Memory B cell (primary cell): ENCODE data around the gene PSENEN.
A peak's percentile ranks its signal among the peaks of the same experiment; 100 is the strongest.
"Not testable (repeated sequence)": the region's sequence is repeated elsewhere in the genome, so short reads cannot be mapped to it uniquely, and the experiment has no call there.

Experiments
- ATAC-seq: fragments of 150-1000 bp; cut with Tn5 transposase; 2 replicates; pipeline ENCODE4 v1.10.0; 2021; ENCODE audit warnings: low read depth, mild to moderate bottlenecking, moderate library complexity
- DNase-seq, 2 donors: peaks; one replicate each; pipeline ENCODE4 v3.0.0; 2022; ENCODE audit warnings: low spot score in 2 of 2
- H3K27ac Mint-ChIP-seq: one replicate; pipeline ENCODE4 v1.8.0; 2022; ENCODE audit warnings: mild to moderate bottlenecking, moderate library complexity, mixed read lengths
- H3K27me3 Mint-ChIP-seq: one replicate; pipeline ENCODE4 v1.8.0; 2022; ENCODE audit warnings: mixed read lengths
- H3K36me3 Mint-ChIP-seq: one replicate; pipeline ENCODE4 v1.8.0; 2022; ENCODE audit warnings: mild to moderate bottlenecking, mixed read lengths
- H3K4me1 Mint-ChIP-seq: one replicate; pipeline ENCODE4 v1.8.0; 2022; ENCODE audit warnings: mixed read lengths
- H3K4me3 Mint-ChIP-seq: one replicate; pipeline ENCODE4 v1.8.0; 2022; ENCODE audit warnings: mild to moderate bottlenecking, moderate library complexity, mixed read lengths
- H3K9me3 Mint-ChIP-seq: one replicate; pipeline ENCODE4 v1.8.0; 2022; ENCODE audit warnings: mixed read lengths

The PSENEN gene

DNA sequence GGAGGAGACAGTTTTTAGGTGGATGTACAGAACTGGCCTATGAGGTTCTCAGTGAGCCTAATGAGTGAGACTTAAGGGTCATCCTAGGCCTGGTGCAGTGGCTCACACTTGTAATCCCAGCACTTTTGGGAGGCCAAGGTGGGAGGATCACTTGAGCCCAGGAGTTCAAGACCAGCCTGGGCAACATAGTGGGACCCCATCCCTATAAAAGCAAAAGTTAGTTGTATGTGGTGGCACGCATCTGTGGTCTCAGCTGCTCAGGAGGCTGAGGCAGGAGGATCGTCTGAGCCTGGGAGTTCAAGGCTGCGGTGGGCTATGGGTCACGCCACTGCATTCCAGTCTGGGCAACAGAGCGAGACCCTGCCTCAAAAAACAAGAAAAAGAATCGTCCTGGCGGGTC, 21.3 kb upstream of the PSENEN start:
- not testable (repeated sequence) for DNase-seq, H3K9me3 Mint-ChIP-seq, H3K27me3 Mint-ChIP-seq, ATAC-seq, H3K27ac Mint-ChIP-seq, H3K4me3 Mint-ChIP-seq
- H3K36me3 Mint-ChIP-seq = peaks cover 45% of the 10 kb centered on the region
- H3K4me1 Mint-ChIP-seq = peaks cover 13% of the 10 kb centered on the region

DNA sequence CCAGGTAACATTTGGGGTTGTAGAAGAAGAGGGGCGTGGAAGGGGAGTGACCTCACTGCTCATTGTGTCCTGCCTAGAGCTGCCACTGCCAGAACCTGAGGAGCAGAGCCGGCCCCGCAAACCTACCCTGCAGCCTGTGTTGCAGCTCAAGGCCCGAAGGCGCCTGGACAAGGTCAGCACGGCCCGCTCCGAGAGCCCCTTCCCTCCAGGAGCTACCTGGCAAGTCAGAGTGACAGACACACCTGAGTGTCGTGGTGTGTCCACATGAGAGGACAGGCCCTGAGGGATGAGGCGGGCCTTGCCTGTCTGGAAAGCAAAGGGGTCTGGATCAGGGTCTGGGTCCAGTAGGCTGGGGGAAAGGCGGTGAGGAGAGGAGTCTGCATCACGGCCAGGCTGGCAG, 20.9 kb upstream of the PSENEN start:
- H3K9me3 Mint-ChIP-seq = no peaks in the 10 kb centered on the region
- DNase-seq (no peak), ATAC-seq (no peak)
- H3K27ac Mint-ChIP-seq = no peak overlapping the region
- H3K4me3 Mint-ChIP-seq = no peak overlapping the region
- H3K27me3 Mint-ChIP-seq = no peaks in the 10 kb centered on the region
- peaks cover 45% of the 10 kb centered on the region for H3K36me3 Mint-ChIP-seq
- H3K4me1 Mint-ChIP-seq = peaks cover 9% of the 10 kb centered on the region

DNA sequence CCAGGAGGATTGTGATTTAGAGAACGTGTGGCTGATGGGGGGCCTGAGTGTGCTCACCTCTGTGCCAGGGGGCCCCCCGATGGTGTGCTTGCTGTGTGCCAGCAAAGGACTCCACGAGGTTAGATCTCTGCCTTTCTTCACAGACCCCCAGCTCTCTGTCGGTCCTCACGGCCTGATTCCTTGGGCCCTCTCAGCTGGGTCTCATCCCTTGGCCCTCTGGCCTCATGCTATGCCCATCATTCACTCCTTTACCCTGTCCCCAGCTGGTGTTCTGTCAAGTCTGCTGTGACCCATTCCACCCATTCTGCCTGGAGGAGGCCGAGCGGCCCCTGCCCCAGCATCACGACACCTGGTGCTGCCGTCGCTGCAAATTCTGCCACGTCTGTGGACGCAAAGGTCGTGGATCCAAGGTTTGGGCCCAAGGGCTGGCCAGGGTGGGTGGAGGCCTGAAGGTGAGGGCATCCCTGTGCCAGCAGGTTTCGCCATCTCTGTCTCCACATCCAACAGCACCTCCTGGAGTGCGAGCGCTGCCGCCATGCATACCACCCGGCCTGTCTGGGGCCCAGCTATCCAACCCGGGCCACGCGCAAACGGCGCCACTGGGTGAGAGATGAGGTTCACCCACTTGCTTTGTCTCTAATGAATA, 20.1 kb upstream of the PSENEN start:
- no peaks in the 10 kb centered on the region for H3K9me3 Mint-ChIP-seq
- no peaks in the 10 kb centered on the region for H3K27me3 Mint-ChIP-seq
- peaks cover 48% of the 10 kb centered on the region for H3K36me3 Mint-ChIP-seq
- DNase-seq (no peak), ATAC-seq (no peak)
- no peak overlapping the region for H3K27ac Mint-ChIP-seq
- H3K4me1 Mint-ChIP-seq = peaks cover 5% of the 10 kb centered on the region
- H3K4me3 Mint-ChIP-seq = no peak overlapping the region

DNA sequence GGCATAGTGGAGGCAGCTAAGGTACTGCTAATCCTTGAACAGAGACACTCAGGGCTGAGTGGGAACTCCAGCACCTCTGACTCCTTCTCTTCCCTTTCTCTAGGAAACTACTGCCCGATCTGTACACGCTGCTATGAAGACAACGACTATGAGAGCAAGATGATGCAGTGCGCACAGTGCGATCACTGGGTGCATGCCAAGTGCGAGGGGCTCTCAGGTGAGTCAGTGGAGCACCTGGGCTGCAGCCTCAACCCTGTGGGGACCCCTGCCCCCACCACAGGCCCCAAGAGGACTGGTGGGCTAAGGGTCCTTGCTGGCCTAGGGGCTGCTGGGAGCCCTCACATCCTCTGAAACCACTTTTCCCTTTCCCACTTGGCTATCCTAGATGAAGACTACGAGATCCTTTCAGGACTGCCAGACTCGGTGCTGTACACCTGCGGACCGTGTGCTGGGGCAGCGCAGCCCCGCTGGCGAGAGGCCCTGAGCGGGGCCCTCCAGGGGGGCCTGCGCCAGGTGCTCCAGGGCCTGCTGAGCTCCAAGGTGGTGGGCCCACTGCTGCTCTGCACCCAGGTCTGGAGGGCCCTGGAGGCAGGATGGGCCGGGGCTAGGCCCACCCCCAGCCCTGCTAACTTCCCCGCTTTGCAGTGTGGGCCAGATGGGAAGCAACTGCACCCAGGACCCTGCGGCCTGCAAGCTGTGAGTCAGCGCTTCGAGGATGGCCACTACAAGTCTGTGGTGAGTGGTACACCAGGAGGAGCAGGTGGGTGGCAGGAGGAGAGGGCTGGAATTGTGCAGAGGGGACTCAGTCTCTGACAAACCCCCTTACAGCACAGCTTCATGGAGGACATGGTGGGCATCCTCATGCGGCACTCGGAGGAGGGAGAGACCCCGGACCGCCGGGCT, 18.1 kb upstream of the PSENEN start:
- ATAC-seq (no peak), DNase-seq (no peak)
- peaks cover 7% of the 10 kb centered on the region for H3K4me1 Mint-ChIP-seq
- H3K4me3 Mint-ChIP-seq = no peak overlapping the region
- peaks cover 49% of the 10 kb centered on the region for H3K36me3 Mint-ChIP-seq
- no peaks in the 10 kb centered on the region for H3K27me3 Mint-ChIP-seq
- peak overlapping the region; percentile 55 for H3K27ac Mint-ChIP-seq
- H3K9me3 Mint-ChIP-seq = no peaks in the 10 kb centered on the region

DNA sequence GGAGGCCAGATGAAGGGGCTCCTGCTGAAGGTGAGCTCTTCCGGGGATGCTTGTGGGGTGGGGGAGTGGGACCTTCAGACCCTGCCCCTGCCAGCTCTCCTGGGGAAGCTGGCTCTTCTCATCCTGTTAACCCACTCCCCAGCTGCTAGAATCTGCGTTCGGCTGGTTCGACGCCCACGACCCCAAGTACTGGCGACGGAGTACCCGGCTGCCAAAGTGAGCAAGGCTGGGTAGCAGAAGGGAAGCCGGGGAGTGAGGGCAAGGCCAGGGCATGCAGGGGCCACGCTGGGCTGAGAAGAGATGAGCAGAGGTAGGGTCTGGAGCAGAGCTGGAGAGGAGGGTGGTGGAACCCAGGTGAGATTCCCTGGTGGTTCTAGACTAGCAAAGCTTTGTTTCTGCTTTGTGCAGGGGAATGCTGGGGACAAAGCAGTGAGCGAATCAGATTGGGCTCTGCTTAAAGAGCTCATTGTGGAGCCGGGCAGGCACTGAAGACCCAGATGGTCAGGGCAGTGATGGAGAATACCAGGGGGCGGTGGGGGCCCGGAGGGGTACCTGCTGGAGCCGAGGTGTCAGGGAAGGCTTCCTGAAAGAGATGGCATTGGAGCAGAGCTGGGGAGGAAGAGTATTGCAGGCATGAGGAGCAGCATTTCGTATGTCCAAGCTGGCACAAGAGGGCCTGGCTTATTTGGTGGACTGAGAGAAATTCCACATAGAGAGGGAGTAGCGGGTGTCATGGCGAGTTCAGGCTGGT, 17.3 kb upstream of the PSENEN start:
- no peaks in the 10 kb centered on the region for H3K27me3 Mint-ChIP-seq
- ATAC-seq = no peak
- H3K36me3 Mint-ChIP-seq = peaks cover 45% of the 10 kb centered on the region
- DNase-seq = no peak
- peak overlapping the region; percentile 55 for H3K27ac Mint-ChIP-seq
- peaks cover 7% of the 10 kb centered on the region for H3K4me1 Mint-ChIP-seq
- H3K9me3 Mint-ChIP-seq = no peaks in the 10 kb centered on the region
- no peak overlapping the region for H3K4me3 Mint-ChIP-seq

DNA sequence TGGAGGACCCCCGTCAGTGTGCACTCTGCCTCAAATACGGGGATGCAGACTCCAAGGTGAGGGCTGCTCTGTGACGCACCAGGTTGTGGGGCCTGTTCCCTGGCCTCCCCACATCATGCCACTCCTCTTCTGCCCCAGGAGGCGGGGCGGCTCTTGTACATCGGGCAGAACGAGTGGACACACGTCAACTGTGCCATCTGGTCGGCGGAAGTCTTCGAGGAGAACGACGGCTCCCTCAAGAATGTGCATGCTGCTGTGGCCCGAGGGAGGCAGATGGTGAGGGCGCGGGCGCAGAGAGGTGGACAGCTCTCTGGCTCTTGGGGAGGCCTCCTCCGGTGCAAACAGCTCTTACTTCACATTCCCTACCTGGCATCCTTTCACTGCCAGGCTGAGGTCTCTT, 16.4 kb upstream of the PSENEN start:
- Mint-ChIP-seq H3K4me1 (peaks cover 8% of the 10 kb centered on the region), H3K36me3 (peaks cover 41% of the 10 kb centered on the region), H3K27ac (no peak overlapping the region), H3K4me3 (no peak overlapping the region), H3K27me3 (no peaks in the 10 kb centered on the region), H3K9me3 (no peaks in the 10 kb centered on the region)
- DNase-seq = no peak
- ATAC-seq = no peak

DNA sequence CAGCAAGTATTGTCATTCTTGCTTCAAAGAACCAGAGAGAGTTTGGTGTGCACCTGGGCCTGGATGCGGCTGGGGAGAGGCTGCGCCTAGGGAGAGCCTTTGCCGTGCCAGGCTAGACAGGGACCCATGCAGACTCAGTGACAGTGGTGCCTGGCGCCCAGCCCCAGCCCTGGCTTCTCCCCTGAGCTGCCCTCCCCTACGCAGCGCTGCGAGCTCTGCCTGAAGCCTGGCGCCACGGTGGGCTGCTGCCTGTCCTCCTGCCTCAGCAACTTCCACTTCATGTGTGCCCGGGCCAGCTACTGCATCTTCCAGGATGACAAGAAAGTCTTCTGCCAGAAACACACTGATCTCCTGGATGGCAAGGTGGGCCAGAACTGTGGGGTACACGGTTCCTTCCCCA, 15.7 kb upstream of the PSENEN start:
- ATAC-seq (no peak), DNase-seq (no peak)
- Mint-ChIP-seq H3K4me3 (no peak overlapping the region), H3K4me1 (peaks cover 12% of the 10 kb centered on the region), H3K27ac (no peak overlapping the region), H3K36me3 (peaks cover 44% of the 10 kb centered on the region), H3K9me3 (no peaks in the 10 kb centered on the region), H3K27me3 (no peaks in the 10 kb centered on the region)

DNA sequence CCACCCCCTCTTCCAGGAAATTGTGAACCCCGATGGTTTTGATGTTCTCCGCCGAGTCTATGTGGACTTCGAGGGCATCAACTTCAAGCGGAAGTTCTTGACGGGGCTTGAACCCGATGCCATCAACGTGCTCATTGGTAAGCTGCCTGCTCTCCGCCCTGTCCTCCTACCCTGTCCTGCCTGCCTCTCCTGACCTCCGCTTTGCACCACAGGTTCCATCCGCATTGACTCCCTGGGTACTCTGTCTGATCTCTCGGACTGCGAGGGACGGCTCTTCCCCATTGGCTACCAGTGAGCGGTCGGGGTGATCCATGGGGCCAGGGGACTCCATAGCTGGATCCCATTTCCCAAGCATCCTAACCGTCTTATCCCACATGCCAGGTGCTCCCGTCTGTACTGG, 15.1 kb upstream of the PSENEN start:
- peak overlapping the region; percentile 64 for H3K27ac Mint-ChIP-seq
- no peaks in the 10 kb centered on the region for H3K9me3 Mint-ChIP-seq
- H3K4me3 Mint-ChIP-seq = no peak overlapping the region
- ATAC-seq (no peak), DNase-seq (no peak)
- peaks cover 45% of the 10 kb centered on the region for H3K36me3 Mint-ChIP-seq
- H3K4me1 Mint-ChIP-seq = peaks cover 12% of the 10 kb centered on the region
- H3K27me3 Mint-ChIP-seq = no peaks in the 10 kb centered on the region

DNA sequence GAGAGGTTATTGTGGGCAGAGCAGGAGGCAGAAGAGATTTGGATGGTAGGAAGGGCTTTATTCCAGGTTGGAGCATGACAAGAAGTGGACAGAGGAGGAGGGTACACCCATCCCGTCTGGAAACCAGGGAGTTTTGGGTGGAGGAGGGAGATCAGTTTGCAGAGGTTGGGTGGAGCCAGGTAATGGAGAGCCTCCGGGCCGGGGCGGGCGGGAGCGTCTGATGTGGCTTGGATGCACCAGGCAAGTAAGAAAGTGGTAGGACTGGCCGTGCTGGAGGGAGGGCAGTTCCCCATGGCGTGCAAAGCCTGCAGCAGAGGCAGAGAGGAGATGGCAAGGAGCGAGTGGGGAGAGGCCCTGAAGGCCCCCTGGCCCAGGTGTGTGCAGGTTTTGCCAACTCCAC, 14.1 kb upstream of the PSENEN start:
- H3K4me1 Mint-ChIP-seq = peaks cover 8% of the 10 kb centered on the region

DNA sequence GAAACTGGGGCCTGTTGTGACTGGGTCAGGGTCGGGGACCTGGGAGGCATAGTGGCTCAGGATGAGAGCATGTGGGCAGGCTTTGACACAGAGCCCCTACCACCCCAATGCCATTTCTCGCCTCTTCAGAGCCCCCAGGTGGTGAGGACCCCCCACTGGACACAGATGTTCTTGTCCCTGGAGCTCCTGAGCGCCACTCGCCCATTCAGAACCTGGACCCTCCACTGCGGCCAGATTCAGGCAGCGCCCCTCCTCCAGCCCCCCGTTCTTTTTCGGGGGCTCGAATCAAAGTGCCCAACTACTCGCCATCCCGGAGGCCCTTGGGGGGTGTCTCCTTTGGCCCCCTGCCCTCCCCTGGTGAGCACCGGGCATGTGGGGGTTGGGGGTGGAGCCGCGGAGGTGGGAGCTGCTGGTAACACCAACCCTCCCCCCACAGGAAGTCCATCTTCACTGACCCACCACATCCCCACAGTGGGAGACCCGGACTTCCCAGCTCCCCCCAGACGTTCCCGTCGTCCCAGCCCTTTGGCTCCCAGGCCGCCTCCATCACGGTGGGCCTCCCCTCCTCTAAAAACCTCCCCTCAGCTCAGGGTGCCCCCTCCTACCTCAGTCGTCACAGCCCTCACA, 13.6 kb upstream of the PSENEN start:
- Mint-ChIP-seq H3K4me3 (no peak overlapping the region), H3K27ac (no peak overlapping the region), H3K36me3 (peaks cover 44% of the 10 kb centered on the region), H3K4me1 (peaks cover 12% of the 10 kb centered on the region), H3K9me3 (no peaks in the 10 kb centered on the region), H3K27me3 (no peaks in the 10 kb centered on the region)
- ATAC-seq (no peak), DNase-seq (no peak)

More for the DNA sequence above, 14.1 kb upstream of the PSENEN start:
- no peak for ATAC-seq
- H3K9me3 Mint-ChIP-seq = no peaks in the 10 kb centered on the region
- H3K4me3 Mint-ChIP-seq = no peak overlapping the region
- DNase-seq = no peak
- peaks cover 42% of the 10 kb centered on the region for H3K36me3 Mint-ChIP-seq
- H3K27ac Mint-ChIP-seq = peak overlapping the region; percentile 8
- no peaks in the 10 kb centered on the region for H3K27me3 Mint-ChIP-seq

DNA sequence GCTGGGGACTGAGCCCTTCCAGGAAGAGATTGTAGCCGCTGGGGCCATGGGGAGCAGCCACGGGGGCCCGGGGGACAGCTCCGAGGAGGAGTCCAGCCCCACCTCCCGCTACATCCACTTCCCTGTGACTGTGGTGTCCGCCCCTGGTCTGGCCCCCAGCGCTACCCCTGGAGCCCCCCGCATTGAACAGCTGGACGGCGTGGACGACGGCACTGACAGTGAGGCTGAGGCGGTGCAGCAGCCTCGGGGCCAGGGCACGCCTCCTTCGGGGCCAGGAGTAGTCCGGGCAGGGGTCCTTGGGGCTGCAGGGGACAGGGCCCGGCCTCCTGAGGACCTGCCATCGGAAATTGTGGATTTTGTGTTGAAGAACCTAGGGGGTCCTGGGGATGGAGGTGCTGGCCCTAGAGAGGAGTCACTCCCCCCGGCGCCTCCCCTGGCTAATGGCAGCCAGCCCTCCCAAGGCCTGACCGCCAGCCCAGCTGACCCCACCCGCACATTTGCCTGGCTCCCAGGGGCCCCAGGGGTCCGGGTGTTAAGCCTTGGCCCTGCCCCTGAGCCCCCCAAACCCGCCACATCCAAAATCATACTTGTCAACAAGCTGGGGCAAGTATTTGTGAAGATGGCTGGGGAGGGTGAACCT, 12.8 kb upstream of the PSENEN start:
- peaks cover 45% of the 10 kb centered on the region for H3K36me3 Mint-ChIP-seq
- no peaks in the 10 kb centered on the region for H3K9me3 Mint-ChIP-seq
- H3K4me3 Mint-ChIP-seq = no peak overlapping the region
- peaks cover 18% of the 10 kb centered on the region for H3K4me1 Mint-ChIP-seq
- no peak overlapping the region for H3K27ac Mint-ChIP-seq
- H3K27me3 Mint-ChIP-seq = no peaks in the 10 kb centered on the region
- ATAC-seq (no peak), DNase-seq (no peak)

DNA sequence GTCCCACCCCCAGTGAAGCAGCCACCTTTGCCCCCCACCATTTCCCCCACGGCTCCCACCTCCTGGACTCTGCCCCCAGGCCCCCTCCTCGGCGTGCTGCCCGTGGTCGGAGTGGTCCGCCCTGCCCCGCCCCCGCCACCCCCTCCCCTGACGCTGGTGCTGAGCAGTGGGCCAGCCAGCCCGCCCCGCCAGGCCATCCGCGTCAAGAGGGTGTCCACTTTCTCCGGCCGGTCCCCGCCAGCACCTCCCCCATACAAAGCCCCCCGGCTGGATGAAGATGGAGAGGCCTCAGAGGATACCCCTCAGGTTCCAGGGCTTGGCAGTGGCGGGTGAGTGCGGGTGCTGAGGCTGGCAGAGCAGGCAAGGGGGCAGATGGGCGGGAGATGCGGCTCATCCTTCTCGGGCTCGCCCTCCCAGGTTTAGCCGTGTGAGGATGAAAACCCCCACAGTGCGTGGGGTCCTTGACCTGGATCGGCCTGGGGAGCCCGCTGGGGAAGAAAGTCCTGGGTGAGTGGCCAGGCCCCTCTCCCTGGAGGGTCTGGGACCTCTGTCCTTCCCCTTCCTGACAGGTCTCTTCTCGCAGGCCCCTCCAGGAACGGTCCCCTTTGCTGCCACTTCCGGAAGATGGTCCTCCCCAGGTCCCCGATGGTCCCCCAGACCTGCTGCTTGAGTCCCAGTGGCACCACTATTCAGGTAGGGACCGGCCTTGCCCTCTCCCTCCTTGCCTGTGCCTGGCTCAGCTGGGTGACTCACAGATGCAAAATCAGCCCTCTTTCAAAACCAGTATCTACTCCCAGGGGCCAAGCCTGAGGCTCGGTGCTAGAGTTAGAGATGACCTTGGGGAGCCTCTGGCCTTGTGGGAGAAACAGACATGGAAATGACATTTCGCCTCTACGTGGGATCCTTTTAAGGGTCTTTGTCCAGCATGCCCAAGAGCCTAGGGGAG, 12.0 kb upstream of the PSENEN start:
- Mint-ChIP-seq H3K4me3 (no peak overlapping the region), H3K9me3 (no peaks in the 10 kb centered on the region), H3K27me3 (no peaks in the 10 kb centered on the region), H3K27ac (peak overlapping the region; percentile 21), H3K4me1 (peaks cover 18% of the 10 kb centered on the region), H3K36me3 (peaks cover 38% of the 10 kb centered on the region)
- DNase-seq (no peak), ATAC-seq (no peak)

DNA sequence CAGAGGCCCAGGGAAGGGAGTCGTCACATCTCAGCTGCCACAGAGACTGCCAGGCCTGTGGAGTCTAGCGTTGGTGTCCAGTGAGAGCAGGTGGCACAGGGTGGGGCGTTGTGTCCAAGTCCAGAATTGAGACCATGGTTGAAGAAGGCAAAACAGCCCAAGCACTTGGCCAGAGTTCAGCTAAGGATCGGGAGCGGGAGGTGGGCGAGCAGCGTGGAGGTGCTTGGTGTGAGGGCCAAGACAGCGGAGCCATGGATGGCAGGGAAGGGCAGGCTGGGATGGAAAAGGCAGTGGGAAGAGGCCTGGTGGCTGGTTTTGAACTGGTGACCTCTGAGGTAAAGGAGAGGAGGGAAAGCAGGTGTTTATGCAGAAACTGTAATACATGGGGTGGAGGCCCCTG, 11.2 kb upstream of the PSENEN start:
- H3K36me3 Mint-ChIP-seq = peaks cover 34% of the 10 kb centered on the region
- no peak for ATAC-seq
- peak overlapping the region; percentile 21 for H3K27ac Mint-ChIP-seq
- no peak for DNase-seq
- no peaks in the 10 kb centered on the region for H3K27me3 Mint-ChIP-seq
- no peak overlapping the region for H3K4me3 Mint-ChIP-seq
- H3K4me1 Mint-ChIP-seq = peaks cover 18% of the 10 kb centered on the region
- no peaks in the 10 kb centered on the region for H3K9me3 Mint-ChIP-seq
